GM18909 (cell line): Measurements from ENCODE around the gene TBXAS1.
"Not testable (repeated sequence)": the region's sequence is repeated elsewhere in the genome, so short reads cannot be mapped to it uniquely, and the experiment has no call there.

Experiments used
- ATAC-seq: cut with Tn5 transposase; IDR thresholded peaks from one replicate; pipeline ENCODE4 v1.9.1; 2021; ENCODE audit warnings: mild to moderate bottlenecking; ENCODE audit not compliant: unreplicated experiment, poor library complexity

TBXAS1 gene

DNA sequence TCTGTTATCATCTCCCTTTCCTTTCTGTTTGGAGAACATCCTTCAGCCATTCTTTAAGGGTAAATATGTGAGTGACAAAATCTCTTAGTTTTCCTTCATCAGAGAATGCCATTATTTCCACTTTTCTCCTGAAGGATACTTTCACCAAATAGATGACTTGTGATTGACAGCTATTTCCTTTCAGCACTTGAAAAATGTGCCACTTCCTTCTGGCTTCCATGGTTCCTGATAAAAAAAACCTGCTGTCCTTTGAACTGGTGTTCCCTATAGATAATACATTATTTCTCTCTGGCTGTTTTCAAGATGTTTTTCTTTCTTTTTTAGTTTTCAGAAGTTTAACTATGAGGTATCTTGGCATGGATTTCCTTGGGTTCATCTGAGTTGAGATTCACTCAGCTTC is 79.7 kb downstream of the TBXAS1 start:
- ATAC-seq: no peak

DNA sequence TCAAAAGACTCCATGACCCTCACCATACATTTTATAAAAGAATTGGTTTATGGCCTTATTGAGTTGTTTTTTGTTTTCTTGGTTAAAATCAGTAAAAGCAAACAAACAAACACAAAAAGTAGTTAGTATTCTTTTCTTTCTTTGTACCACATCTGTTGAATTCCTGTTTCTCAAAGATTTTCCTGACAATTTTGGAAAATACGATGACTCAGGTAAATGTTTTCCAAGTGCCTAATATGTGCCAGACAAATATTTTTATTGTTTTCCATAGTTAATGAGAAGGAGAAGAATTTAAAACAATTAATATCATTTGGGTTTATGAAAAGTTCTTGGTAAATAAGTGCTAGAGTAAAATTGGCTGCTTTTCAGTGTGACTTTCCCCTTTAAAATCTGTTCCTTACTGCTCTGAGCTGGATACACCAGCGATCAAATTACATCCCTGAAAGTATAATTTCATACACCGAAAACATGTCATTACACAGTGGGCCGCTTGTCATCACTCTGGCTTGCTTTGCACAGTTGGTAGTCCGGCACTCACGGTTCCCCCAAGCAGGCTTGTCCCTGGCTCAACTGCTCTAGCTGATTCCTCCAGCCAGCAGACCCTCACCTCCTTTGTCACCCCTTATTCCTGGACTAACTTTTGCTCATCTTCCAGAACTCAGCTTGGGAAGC is 80.5 kb downstream of the TBXAS1 start:
- ATAC-seq: no peak

DNA sequence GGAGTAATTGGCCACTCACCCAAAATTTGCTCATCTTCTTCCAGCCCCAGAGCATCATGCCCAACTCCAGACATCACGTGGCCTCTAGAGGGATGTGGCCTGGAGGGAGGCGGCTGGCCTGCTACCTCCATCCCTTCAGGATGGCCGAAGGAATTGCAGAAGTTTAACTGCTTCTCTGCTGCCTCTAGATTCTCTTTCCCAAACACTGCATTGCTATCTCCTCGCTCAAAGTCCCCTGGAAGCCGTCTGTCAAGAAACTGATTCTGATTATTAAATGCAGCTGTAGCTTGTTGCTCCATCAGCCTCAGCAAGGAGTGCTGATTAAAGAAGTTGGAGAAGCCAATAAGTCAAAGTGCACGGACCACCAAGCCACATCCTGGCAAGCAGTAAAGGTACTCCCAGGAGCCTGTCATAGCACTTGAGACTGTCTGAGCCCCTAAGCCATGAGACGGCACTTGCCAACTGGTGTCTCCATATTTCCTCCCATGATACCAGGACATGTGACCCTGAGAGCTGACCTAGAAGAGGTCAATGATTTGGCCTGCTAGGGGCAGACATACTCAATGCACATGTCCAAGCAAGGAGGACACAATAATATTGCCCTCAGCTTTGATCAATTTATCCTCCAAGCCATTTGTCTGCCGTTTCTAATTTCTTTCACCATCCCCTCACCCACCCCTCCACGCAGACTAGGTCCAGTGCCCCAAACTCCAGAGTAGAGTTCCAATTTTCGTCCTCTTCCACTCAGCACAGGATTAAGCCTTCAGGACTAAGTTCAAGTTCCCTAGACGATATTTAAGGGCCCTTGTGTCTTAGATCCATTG is 84.2 kb downstream of the TBXAS1 start:
- ATAC-seq: no peak

DNA sequence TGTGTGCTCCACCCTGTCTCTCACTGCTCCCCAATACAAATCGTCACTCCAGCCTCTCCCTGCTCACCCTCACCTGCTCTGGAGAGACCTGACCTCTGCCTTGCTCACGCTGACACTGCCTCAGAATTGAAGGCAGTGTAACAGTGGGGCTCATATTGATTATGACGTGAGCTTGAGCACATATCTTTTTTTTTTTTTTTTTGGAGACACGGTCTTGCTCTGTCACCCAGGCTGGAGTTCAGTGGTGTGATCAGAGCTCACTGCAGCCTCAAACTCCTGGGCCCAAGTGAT is 84.7 kb downstream of the TBXAS1 start:
- ATAC-seq: no peak

DNA sequence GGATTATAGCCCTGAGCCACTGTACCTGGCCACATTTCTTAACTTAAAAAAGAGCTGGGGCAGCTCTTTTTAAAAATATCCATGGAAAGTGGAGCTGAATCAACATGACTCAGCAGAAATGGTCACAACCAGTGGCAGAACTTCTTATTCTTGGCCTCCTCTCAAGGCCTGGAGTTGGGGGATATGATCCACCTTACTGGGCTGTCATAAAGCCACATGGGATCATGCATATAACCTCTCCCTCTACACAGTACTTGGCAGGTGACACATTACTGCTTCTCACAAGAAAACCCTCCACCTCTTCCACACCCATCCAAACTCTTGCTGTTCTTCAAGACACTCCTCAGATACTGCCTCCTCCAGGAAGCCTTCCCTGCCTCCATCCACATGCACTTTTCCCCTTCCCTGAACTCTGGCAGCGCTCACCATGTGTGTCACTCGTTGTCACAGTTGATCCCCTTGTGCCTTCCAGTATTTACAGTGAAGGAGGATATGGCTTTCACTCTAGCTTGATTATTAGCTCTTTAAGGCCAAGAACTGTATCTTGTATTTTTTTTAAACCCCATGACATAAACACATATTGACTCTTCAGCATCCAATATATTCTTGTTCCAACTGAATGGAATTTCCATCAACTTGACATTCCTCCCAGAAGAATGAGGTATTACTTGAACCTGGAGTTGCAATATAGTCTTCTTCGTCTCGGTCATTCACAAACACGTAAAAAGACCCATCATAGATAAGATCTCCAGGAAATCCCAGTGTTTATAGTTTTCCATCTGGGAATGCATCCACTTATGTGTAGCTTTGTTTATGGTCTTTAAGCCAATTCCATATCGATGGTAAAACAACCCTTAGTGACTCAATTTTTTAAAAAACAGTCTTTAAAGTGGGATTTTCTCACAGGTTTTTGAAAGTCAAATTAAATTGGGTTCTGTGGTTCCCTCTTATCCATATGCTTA is 85.5 kb downstream of the TBXAS1 start:
- ATAC-seq: no peak

DNA sequence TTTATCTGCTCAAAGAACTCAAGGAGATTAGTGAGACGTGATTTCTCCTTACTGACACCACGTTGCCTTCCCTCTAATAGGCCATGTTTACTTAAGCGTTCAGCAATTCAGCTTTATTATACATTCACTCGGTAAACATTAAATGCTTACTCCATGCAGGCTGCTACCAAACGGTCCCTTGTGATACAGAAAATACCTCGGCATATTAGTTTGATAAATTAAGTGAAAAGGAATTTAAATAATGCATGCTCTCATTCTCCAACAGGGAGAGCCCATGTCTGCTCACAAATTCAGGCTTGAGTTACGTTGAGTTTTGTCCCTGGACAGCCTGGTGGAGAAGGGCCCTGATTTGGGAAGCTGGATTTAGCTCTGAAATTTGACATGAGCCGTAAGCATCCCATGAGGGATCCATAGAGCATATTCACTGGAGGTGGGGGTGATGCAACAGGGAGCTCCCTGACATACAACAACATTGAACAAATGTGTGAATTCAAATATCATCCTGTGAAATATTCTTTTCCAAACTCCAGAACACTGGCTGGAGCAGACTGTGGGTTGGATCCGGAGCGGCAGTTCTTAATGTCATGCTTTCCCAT is 86.3 kb downstream of the TBXAS1 start:
- ATAC-seq: no peak

DNA sequence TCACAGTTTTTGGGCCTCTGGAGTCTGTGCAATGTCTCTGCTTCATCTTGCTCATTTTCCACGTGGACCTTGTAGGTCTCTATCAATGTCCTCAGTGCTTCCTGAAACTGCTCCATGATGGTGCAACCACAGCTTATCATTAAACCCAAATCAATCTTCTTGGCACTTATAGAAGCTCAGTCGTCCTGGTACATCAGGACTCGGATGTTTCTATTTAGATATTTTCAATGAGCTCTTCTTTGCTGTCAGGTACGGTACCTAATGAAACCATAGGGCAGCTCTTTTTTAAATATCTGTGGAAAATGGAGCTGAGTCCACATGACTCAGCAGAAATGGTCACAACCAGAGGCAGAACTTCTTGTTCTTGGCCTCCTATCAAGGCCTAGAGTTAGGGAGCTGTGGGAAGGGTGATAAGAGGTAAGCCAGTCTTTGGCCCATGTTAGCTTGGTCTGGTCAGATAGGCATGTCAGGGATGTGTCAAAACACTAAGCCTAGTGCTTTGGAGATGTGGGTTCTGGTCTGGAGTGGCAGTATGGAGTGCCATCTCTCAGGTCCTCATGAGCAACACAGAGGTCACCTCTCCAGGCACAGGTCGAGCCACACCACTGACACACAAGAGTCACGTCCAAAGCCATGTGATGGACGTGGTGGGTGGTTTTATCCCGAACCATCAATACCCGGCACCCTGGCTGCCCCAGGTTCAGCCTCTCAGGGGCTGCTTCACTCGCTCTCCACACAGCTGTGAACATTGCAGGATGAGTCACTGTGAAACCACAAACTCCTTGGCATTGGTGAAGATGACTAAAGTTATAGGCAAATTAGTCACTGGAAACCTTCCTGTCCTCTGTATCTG is 87.0 kb downstream of the TBXAS1 start:
- peak; percentile 91 for ATAC-seq

DNA sequence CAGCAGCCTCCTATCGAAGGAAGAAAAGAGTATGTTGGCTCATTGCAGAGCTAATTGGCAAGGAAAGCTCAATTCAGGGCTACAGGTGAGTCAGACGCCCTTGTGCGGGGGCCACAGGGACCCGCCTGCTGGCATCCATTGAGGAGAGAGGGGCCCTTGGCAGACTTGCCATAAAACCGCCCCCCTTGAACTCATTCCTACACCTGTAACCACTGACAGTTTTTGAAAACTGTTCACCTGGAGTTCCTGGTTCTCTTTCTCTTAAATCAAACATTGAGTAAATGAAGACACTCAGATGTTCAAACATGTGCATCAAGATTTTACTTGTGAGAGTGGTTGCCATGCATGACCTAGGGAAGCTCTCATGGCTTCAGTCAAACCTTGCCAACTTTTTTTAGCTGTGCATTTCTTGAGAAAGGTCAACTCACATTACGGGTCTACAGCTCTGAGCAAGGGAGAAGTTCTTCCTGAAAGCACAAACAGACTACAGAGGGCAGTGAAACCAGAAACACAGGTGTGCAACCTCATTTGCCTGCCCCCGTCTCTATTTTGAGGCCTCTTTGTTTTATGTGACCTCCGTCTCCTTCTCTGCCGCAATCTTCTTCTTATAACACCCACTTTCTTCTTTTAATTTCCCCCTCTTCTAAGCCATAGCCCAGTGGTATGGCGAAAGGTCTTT is 87.8 kb downstream of the TBXAS1 start:
- peak; percentile 76 for ATAC-seq

DNA sequence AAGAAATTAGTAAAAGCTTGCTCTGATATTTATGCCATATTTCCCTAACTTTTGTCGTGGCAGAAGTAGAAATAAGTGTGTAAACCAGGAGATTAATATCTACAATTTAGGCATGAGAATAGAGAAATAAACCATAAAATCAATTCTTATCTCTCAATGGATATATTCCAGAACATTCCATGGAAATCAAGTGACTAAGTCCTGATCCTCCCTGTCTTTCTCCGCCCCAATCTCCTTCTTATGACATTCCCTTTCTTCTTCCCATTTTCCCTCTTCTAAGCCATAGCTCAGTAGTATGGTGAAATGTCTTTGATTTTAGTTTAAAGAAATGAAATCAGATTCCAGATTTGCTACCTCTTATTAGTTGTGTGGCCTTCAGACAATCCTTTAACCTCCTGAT is 88.8 kb downstream of the TBXAS1 start:
- no peak for ATAC-seq

DNA sequence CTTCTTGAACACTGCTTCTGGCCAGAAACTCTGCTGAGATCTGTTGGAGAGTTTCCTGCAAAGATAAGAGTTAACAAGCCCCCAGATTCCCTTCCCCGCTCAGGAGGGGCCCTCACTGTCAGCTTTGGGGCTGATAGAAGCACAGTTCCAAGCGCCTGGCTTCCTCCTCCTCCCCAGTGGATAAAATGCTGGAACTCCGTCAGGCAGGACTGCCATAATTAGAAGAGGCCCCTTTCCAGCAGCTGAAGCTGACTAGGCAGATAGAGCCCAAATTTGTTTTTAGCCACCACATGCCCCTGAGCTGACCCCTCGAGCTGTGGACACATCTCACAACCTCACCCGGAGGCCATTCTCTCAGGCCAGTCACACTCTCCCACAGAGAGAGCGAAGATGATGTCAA is 89.4 kb downstream of the TBXAS1 start:
- ATAC-seq: no peak

DNA sequence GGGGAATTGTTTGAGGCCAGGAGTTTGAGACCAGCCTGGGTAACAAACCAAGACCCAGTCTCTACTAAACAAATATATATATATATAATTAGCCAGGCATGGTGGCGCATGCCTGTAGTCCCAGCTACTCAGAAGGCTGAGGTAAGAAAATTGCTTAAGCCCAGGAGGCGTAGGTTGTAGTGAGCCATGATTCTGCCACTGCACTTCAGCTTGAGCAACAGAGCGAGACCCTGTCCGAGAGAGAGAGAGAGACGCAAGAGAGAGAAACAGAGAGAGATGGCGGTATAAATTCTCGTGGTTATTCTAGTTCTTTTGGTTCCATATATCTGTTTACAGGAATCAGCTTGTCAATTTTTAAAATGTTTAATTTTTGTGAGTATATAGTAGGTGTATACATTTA is 94.0 kb downstream of the TBXAS1 start:
- no peak for ATAC-seq

DNA sequence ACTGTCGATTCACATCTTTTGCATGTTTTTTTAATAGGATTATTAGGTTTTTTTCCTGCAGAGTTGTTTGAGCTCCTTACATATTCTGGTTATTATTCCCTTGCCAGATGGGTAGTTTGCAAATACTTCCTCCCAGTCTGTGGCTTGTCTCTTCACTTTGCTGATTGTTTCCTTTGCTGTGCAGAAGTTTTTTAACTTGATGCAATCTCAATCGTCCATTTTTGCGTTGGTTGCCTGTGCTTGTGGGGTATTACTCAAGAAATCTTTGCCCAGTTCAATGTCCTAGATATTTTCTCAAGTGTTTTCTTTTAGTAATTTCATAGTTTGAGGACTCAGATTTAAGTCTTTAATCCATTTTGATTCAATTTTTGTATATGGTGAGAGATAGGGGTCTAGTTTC is 95.4 kb downstream of the TBXAS1 start:
- ATAC-seq: no peak

DNA sequence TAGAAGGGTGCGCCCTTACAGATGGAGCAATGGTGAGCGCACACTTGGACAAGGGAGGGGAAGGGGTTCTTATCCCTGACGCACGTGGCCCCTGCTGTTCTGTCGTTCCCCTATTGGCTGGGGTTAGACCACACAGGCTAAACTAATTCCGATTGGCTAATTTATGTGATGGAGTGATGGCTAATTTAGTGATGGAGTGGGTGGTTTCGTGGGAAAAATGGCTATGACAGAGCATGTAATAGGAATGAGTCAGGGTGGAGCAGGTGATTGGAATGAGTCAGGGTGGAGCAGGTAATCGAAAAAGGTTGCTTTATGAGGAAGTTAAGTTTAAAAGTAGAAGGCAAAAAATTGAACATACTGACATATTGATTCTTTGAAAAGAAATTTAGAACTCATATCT is 100.2 kb downstream of the TBXAS1 start:
- not testable (repeated sequence) for ATAC-seq

DNA sequence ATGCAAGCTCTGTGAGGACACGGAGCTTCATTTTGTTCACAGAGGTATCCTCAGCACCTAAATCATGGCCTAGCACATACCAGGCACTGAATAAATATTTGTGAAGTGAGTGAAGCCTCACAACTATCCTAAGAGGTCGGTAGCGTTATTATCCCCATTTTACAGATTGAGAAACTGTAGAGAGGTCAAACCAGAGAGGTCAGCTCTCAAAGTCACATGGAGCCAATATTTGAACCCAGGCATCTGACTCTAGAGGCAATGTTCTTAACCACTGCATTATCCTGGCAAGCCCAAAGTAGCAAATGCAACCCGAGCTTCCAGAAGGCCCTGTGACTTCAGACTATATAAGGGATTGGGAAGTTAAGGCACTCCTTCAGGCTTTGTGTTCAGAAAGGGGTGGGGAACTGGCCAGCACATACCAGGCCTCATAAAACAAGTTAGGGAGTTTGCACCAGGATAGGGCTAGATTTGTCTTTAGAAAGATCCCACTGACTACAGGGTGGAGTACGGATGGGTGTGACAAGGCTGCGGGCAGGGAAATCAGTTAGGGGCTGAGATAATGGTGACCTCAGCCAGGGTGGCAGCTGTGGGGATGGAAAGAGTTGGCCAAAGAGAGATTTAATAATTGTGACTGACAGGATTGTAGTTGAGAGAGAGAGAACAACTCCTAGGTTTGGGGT is 101.4 kb downstream of the TBXAS1 start:
- no peak for ATAC-seq

DNA sequence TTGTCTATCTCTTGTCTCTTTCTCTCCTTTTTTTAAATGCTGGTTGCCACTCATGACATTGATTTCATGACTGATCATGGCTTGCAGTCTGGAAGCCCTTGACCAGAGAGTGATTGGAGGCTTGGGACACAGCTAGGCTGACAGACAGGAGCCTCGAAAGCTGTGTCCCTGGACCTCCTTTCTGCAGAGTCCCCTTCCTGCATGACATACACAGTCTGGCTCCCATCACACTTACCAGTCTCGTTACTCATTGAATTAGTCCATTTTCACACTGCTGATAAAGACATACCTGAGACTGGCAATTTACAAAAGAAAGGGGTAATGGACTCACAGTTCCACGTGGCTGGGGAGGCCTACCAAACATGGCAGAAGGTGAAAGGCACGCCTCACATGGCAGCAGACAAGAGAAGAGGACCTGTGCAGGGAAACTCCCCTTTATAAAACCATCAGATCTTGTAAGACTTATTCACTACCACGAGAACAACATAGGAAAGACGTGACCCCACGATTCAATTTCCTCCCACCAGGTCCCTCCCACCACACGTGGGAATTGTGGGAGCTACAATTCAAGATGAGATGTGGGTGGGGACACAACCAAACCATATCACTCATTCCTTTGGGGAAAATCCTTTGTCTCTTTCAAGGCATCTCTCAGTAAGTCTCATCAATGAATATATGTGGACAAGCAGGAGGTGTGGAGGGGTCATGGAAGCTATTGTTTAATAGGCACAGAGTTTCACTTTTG is 102.3 kb downstream of the TBXAS1 start:
- no peak for ATAC-seq

DNA sequence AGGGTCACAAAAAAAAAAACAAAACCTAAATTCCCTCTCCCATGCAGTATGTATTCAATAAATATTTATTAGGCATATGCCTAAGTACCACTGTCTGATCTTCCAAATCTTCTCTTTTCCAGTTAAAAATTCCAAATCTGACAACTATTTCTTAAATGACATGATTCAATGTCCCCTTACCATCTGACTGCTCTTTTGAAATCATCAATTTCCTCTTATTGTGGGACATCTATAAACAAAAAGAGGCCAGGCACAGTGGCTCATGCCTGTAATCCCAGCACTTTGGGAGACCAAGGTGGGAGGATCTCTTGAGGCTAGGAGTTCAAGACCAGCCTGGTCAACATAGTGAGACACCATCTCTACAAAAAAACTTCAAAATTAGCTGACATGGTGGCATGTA is 103.5 kb downstream of the TBXAS1 start:
- ATAC-seq: no peak

DNA sequence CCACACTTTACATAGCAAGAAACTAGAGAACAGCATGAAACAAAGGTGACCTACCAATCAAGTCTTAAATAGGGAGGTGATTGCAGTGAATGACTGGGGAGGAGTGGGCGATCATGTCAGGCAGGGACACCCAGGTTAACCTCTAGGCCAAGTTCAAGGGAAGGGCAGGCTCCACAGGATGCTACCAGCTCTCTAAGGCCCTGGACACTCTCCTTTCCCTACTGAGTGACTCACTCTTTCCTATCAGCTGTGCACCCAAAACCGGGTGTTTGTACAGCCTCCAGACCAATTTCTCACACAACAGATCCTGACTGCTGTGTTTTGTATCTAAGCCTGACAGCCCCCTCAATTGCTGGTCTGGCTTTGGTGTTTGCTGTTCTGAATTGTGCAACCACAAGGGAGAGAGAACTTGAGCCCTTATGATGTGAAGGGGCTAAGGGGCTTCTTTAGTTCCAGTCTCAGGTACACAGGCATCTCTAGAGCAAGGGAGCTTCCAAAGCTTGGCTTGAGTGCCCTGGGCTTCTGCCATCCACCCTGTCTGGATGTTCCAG is 107.8 kb downstream of the TBXAS1 start:
- ATAC-seq: no peak

DNA sequence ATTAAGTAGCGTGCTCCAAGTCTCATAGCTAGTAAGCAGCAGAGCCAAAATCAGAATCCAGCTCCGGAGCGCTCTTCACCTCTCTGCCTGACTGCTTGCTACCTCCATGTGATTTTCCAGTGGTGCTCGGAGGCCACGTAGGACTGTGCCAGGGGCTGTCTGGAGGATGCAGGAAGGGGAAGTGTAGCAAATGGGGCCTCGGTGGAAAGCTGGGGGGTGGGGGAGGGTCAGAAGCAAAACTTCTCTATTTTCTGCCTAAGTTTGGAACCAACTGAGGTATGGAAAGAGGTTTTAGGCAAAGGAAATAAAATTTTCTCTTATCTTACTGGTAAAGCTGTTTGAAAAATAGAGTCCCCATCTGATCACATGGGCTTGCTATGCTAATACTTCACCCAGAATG is 108.7 kb downstream of the TBXAS1 start:
- no peak for ATAC-seq
